MM.1S (cell line): ENCODE measurements around the gene SFRP5.

Experiments
- DNase-seq: peaks from one replicate; pipeline ENCODE4 v3.0.0-alpha.2; 2015
- H2AFZ ChIP-seq: fragments of 300-600 bp; sonication (generic); 2 replicates; pipeline ENCODE4 v1.6.0; 2016; ENCODE audit warnings: antibody characterized with exemption, low read length
- H3F3A ChIP-seq: fragments of 300-600 bp; sonication (generic); 2 replicates; pipeline ENCODE4 v1.6.1; 2016; ENCODE audit warnings: mild to moderate bottlenecking, antibody characterized with exemption, low read length, moderate library complexity, mixed read lengths; ENCODE audit not compliant: insufficient read depth
- H3K27ac ChIP-seq: fragments of 300-600 bp; sonication (generic); 2 replicates; pipeline ENCODE4 v1.5.1; 2016; ENCODE audit warnings: mild to moderate bottlenecking, low read length
- H3K27me3 ChIP-seq: fragments of 300-600 bp; sonication (generic); replicated peaks from 2 replicates; pipeline ENCODE4 v1.6.0; 2016; ENCODE audit warnings: low read length; ENCODE audit not compliant: insufficient read depth
- H3K36me3 ChIP-seq: fragments of 300-600 bp; sonication (generic); replicated peaks from 2 replicates; pipeline ENCODE4 v1.6.1; 2016; ENCODE audit warnings: mild to moderate bottlenecking, low read length, mixed read lengths; ENCODE audit not compliant: insufficient read depth
- H3K4me1 ChIP-seq: fragments of 300-600 bp; sonication (generic); 2 replicates; pipeline ENCODE4 v1.6.1; 2016; ENCODE audit warnings: low read length, mixed read lengths
- H3K4me2 ChIP-seq: fragments of 300-600 bp; sonication (generic); 2 replicates; pipeline ENCODE4 v1.6.0; 2016; ENCODE audit warnings: low read depth, low read length
- H3K4me3 ChIP-seq: fragments of 300-600 bp; sonication (generic); 2 replicates; pipeline ENCODE4 v1.5.1; 2016; ENCODE audit warnings: low read length, mixed read lengths
- H3K79me2 ChIP-seq: fragments of 300-600 bp; sonication (generic); 2 replicates; pipeline ENCODE4 v1.6.1; 2016; ENCODE audit warnings: mixed run types, low read length, mixed read lengths
- H3K9ac ChIP-seq: fragments of 300-600 bp; sonication (generic); 2 replicates; pipeline ENCODE4 v1.6.1; 2016; ENCODE audit warnings: low read length, mixed read lengths
- H3K9me2 ChIP-seq: fragments of 300-600 bp; sonication (generic); replicated peaks from 2 replicates; pipeline ENCODE4 v1.6.1; 2016; ENCODE audit warnings: mild to moderate bottlenecking, low read length, mixed read lengths; ENCODE audit not compliant: insufficient read depth
- H3K9me3 ChIP-seq: fragments of 300-600 bp; sonication (generic); replicated peaks from 2 replicates; pipeline ENCODE4 v1.6.1; 2016; ENCODE audit warnings: mild to moderate bottlenecking, low read length, mixed read lengths; ENCODE audit not compliant: insufficient read depth
- H4K20me1 ChIP-seq: fragments of 300-600 bp; sonication (generic); 2 replicates; pipeline ENCODE4 v1.6.1; 2016; ENCODE audit warnings: mild to moderate bottlenecking, low read length, moderate library complexity, mixed read lengths; ENCODE audit not compliant: insufficient read depth
- CTCF ChIP-seq: fragments of 300-600 bp; sonication (generic); IDR thresholded peaks from 2 replicates; pipeline ENCODE4 v1.5.1; 2016; ENCODE audit warnings: antibody characterized with exemption, low read length, mixed read lengths
- EZH2 ChIP-seq: fragments of 300-600 bp; sonication (generic); optimal IDR thresholded peaks from 2 replicates; pipeline ENCODE3; 2017; ENCODE audit warnings: low read depth, mild to moderate bottlenecking, antibody characterized with exemption, low read length, mixed read lengths
- EZH2phosphoT487 ChIP-seq: fragments of 300-600 bp; sonication (generic); IDR thresholded peaks from 2 replicates; pipeline ENCODE4 v1.6.1; 2018; ENCODE audit warnings: antibody characterized with exemption, low read length

The SFRP5 gene

GRCh38 chr10:97798958-97799610, 27.3 kb upstream of the SFRP5 start:
- Histone ChIP-seq H3K27me3 (no peaks in the 10 kb centered on the region), H4K20me1 (no peaks in the 10 kb centered on the region), H3K9me3 (no peaks in the 10 kb centered on the region), H3K9ac (no peak overlapping the region), H3K36me3 (no peaks in the 10 kb centered on the region), H3K4me1 (peaks cover 3% of the 10 kb centered on the region; the same call in 1 of the 2 replicates), H3K4me3 (no peak overlapping the region), H3K27ac (no peak overlapping the region), H3F3A (no peaks in the 10 kb centered on the region), H2AFZ (no peak overlapping the region), H3K4me2 (no peak overlapping the region), H3K79me2 (no peaks in the 10 kb centered on the region), H3K9me2 (no peaks in the 10 kb centered on the region)
- TF ChIP-seq EZH2phosphoT487, result no peak
- no peak for TF ChIP-seq CTCF
- no peak for TF ChIP-seq EZH2
- DNase-seq, result no peak

GRCh38 chr10:97796651-97797050, 24.9 kb upstream of the SFRP5 start:
- Histone ChIP-seq H3K9ac (no peak overlapping the region), H3K9me2 (no peaks in the 10 kb centered on the region), H3K27ac (no peak overlapping the region), H3K4me3 (no peak overlapping the region), H4K20me1 (no peaks in the 10 kb centered on the region), H3K27me3 (no peaks in the 10 kb centered on the region), H3K4me2 (peak overlapping the region; percentile 16; the same call in 1 of the 2 replicates), H2AFZ (peak overlapping the region; percentile 25), H3K79me2 (no peaks in the 10 kb centered on the region), H3K9me3 (no peaks in the 10 kb centered on the region), H3K36me3 (no peaks in the 10 kb centered on the region), H3K4me1 (peaks cover 3% of the 10 kb centered on the region; the same call in 1 of the 2 replicates), H3F3A (no peaks in the 10 kb centered on the region)
- TF ChIP-seq CTCF, result no peak
- no peak for TF ChIP-seq EZH2phosphoT487
- TF ChIP-seq EZH2, result no peak
- no peak for DNase-seq

- no peak overlapping the region for H3K9ac ChIP-seq
- DNase-seq, result no peak
- H3K36me3 ChIP-seq, result no peaks in the 10 kb centered on the region
- H3K4me2 ChIP-seq, result no peak overlapping the region
- no peak overlapping the region for H3K27ac ChIP-seq
- H3K9me3 ChIP-seq, result no peaks in the 10 kb centered on the region
- H3K9me2 ChIP-seq, result no peaks in the 10 kb centered on the region
- no peaks in the 10 kb centered on the region for H3F3A ChIP-seq
- H3K79me2 ChIP-seq, result no peaks in the 10 kb centered on the region
- no peak overlapping the region for H3K4me3 ChIP-seq
- no peaks in the 10 kb centered on the region for H4K20me1 ChIP-seq
- TF ChIP-seq CTCF (no peak), EZH2 (no peak), EZH2phosphoT487 (no peak)
- H2AFZ ChIP-seq, result no peak overlapping the region
- peaks cover 3% of the 10 kb centered on the region; the same call in 1 of the 2 replicates for H3K4me1 ChIP-seq
- H3K27me3 ChIP-seq, result no peaks in the 10 kb centered on the region
Measured at GRCh38 chr10:97795886-97796285, 24.1 kb upstream of the SFRP5 start.
